HepG2 (cell line): ENCODE data around the gene PMPCB. TPM values are rescaled to one million over a fixed set of nuclear protein-coding genes. Genes with fewer than 3 reads are reported as not detected.

Experiments
- BRCA1 ChIP-seq: sonication (generic); formaldehyde crosslinking; IDR thresholded peaks from 2 replicates; pipeline ENCODE4 v1.4.0; 2020; ENCODE audit warnings: missing genetic modification reagents
- CBX5 ChIP-seq: sonication (generic); formaldehyde crosslinking; IDR thresholded peaks from 2 replicates; pipeline ENCODE4 v1.4.0; 2020; ENCODE audit warnings: missing genetic modification reagents, borderline replicate concordance
- FOXP1 ChIP-seq, 2 experiments: fragments of 450-650 bp in 1 of 2; IDR thresholded peaks; 2 replicates each; pipeline ENCODE4 v1.6.1; 2017 to 2018; ENCODE audit warnings: antibody characterized with exemption in 1 of 2
- PAF1 ChIP-seq: IDR thresholded peaks from 2 replicates; pipeline ENCODE4 v1.6.1; 2016; ENCODE audit warnings: missing genetic modification reagents, missing compliant biosample characterization
- RNF2 ChIP-seq: fragments of 450-650 bp; conservative IDR thresholded peaks from 2 replicates; pipeline ENCODE4 v1.6.1; 2016; ENCODE audit warnings: low read depth
- TCF7L2 ChIP-seq: IDR thresholded peaks from 2 replicates; pipeline ENCODE4 v1.6.1; 2011; ENCODE audit warnings: mild to moderate bottlenecking, low read depth, low read length, moderate library complexity
- TEAD2 ChIP-seq: sonication (generic); formaldehyde crosslinking; IDR thresholded peaks from 2 replicates; pipeline ENCODE4 v1.9.0; 2021; ENCODE audit warnings: missing genetic modification reagents
- ZBTB20 ChIP-seq: sonication (generic); formaldehyde crosslinking; IDR thresholded peaks from 2 replicates; pipeline ENCODE4 v1.8.1; 2023; ENCODE audit warnings: missing genetic modification reagents, low read depth, mild to moderate bottlenecking, borderline replicate concordance
- polyA plus RNA-seq, 8 experiments: library from polyadenylated mRNA; depleted of rRNA in 3 of 8; stranded (reverse) in 7 of 8; unstranded in 1 of 8; fragments of >200 nt; fragmentation: Illumina TruSeq in 4 of 8; extraction: Trizol in 4 of 8; gene quantifications; 2 replicates each; pipeline versions ENCODE4 v1.2.1 to v1.2.3, GENCODE V29; 2011 to 2016; ENCODE audit warnings: low read depth in 4 of 8, missing spikeins in 1 of 8, mixed read lengths in 1 of 8; ENCODE audit not compliant: insufficient read depth in 1 of 8
- total RNA-seq, 5 experiments: library from RNA; depleted of rRNA; stranded (reverse); fragments of >200 nt; fragmentation: Illumina TruSeq; extraction: Trizol; gene quantifications; 2 replicates each; pipeline ENCODE4 v1.2.3, GENCODE V29; 2016; ENCODE audit warnings: low read depth in 1 of 5
- TF ChIP-seq, protein P1 (sequence below): sonication (generic); formaldehyde crosslinking; IDR thresholded peaks from 2 replicates; pipeline ENCODE4 v1.8.0; 2022; ENCODE audit warnings: mild to moderate bottlenecking, missing genetic modification reagents, borderline replicate concordance
- TF ChIP-seq, protein P2 (sequence below): sonication (generic); formaldehyde crosslinking; IDR thresholded peaks from 2 replicates; pipeline ENCODE4 v1.5.0; 2020; ENCODE audit warnings: mild to moderate bottlenecking, missing genetic modification reagents, moderate library complexity
- TF ChIP-seq, protein P3 (sequence below): IDR thresholded peaks from 2 replicates; pipeline ENCODE4 v1.6.1; 2016; ENCODE audit warnings: missing biosample characterization, missing genetic modification reagents, low read depth
- TF ChIP-seq, protein P4 (sequence below): sonication (generic); formaldehyde crosslinking; IDR thresholded peaks from 2 replicates; pipeline ENCODE4 v1.4.0; 2020; ENCODE audit warnings: mild to moderate bottlenecking, missing genetic modification reagents
- TF ChIP-seq, protein P5 (sequence below): sonication (generic); formaldehyde crosslinking; IDR thresholded peaks from 2 replicates; pipeline ENCODE4 v1.5.0; 2020; ENCODE audit warnings: missing genetic modification reagents, mild to moderate bottlenecking, borderline replicate concordance
- TF ChIP-seq, protein P6 (sequence below): sonication (generic); formaldehyde crosslinking; IDR thresholded peaks from 2 replicates; pipeline ENCODE4 v1.4.0; 2020; ENCODE audit warnings: missing genetic modification reagents, borderline replicate concordance
- TF ChIP-seq, protein P7 (sequence below): IDR thresholded peaks from 2 replicates; pipeline ENCODE4 v1.6.1; 2016; ENCODE audit warnings: mild to moderate bottlenecking, missing biosample characterization, missing genetic modification reagents

The PMPCB gene
- total and polyA plus RNA-seq, 2 of the 13 experiments (the other 11 are each of a cell fraction or from before 2014, with no cell fraction given), result 80.8 to 124 TPM

DNA sequence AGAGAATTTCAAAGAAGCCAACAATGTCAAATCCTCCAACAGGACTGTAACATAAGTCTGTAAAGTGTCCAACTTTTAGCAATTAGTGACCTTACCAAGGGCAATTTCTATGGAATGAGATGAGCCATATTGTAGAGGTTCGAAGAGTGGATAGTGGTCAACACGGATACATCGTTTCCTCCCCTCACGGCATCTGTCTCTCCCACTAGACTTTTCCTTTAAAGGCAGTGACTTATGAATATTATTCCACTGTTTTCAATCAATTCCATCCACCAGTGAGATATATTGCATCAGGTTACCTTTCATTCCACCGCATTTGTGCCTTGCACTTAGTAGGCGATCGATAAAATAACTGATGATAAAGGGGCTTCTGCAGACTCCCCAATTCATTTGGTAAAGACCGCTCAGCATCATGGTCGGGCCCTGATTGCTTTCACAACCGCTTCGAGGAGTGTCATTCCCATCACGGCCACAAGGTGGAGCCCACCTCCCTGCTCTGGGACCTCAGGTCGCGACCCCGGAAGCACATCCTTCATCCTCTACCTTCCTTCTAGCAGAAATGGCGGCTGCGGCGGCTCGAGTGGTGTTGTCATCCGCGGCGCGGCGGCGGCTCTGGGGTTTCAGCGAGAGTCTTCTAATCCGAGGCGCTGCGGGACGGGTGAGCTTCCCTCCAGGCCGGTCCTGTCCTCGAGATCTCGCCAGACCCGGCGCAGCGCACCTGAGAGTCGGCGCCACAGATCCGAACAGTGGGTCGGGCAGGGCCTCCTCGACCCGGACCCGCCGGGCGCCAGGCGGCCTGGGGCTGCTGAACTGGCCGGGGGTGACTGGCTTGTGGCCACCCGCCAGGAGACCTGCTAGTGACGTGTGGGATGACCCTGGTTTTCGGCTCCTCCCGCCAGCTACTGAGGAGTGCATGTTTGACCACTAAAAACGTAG, at the start of gene PMPCB (continued):
- TF ChIP-seq, protein P1, sequence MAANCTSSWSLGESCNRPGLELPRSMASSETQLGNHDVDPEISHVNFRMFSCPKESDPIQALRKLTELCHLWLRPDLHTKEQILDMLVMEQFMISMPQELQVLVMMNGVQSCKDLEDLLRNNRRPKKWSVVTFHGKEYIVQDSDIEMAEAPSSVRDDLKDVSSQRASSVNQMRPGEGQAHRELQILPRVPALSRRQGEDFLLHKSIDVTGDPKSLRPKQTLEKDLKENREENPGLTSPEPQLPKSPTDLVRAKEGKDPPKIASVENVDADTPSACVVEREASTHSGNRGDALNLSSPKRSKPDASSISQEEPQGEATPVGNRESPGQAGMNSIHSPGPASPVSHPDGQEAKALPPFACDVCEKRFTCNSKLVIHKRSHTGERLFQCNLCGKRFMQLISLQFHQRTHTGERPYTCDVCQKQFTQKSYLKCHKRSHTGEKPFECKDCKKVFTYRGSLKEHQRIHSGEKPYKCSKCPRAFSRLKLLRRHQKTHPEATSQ (CRISPR knock-in tag), result peak; percentile 69; the same call in 1 of the 2 replicates
- TF ChIP-seq, protein P2, sequence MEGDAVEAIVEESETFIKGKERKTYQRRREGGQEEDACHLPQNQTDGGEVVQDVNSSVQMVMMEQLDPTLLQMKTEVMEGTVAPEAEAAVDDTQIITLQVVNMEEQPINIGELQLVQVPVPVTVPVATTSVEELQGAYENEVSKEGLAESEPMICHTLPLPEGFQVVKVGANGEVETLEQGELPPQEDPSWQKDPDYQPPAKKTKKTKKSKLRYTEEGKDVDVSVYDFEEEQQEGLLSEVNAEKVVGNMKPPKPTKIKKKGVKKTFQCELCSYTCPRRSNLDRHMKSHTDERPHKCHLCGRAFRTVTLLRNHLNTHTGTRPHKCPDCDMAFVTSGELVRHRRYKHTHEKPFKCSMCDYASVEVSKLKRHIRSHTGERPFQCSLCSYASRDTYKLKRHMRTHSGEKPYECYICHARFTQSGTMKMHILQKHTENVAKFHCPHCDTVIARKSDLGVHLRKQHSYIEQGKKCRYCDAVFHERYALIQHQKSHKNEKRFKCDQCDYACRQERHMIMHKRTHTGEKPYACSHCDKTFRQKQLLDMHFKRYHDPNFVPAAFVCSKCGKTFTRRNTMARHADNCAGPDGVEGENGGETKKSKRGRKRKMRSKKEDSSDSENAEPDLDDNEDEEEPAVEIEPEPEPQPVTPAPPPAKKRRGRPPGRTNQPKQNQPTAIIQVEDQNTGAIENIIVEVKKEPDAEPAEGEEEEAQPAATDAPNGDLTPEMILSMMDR (CRISPR knock-in tag), result peak; percentile 98
- TF ChIP-seq, protein P3, sequence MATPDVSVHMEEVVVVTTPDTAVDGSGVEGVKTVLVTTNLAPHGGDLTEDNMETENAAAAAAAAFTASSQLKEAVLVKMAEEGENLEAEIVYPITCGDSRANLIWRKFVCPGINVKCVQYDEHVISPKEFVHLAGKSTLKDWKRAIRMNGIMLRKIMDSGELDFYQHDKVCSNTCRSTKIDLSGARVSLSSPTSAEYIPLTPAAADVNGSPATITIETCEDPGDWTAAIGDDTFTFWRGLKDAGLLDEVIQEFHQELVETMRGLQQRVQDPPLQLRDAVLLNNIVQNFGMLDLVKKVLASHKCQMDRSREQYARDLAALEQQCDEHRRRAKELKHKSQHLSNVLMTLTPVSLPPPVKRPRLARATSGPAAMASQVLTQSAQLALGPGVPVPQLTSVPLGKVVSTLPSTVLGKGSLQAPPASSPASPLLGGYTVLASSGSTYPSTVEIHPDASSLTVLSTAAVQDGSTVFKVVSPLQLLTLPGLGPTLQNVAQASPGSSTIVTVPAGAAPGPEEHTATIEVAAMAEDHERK, result no peak
- TF ChIP-seq CBX5 (CRISPR knock-in tag), result peak; percentile 86
- no peak; the same call in 1 of the 2 replicates for TF ChIP-seq ZBTB20 (CRISPR knock-in tag)
- TF ChIP-seq, protein P4, sequence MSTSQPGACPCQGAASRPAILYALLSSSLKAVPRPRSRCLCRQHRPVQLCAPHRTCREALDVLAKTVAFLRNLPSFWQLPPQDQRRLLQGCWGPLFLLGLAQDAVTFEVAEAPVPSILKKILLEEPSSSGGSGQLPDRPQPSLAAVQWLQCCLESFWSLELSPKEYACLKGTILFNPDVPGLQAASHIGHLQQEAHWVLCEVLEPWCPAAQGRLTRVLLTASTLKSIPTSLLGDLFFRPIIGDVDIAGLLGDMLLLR (CRISPR knock-in tag), result no peak
- no peak for TF ChIP-seq FOXP1 (IDR thresholded peaks at IDR 0.05)
- no peak for TF ChIP-seq FOXP1 (CRISPR knock-in tag; IDR thresholded peaks at IDR 0.05)
- TF ChIP-seq PAF1 (CRISPR knock-in tag), result no peak
- 0 out of 2 replicates have a peak, but pooled peaks have one; percentile 80 for TF ChIP-seq BRCA1 (CRISPR knock-in tag)
- TF ChIP-seq, protein P5, sequence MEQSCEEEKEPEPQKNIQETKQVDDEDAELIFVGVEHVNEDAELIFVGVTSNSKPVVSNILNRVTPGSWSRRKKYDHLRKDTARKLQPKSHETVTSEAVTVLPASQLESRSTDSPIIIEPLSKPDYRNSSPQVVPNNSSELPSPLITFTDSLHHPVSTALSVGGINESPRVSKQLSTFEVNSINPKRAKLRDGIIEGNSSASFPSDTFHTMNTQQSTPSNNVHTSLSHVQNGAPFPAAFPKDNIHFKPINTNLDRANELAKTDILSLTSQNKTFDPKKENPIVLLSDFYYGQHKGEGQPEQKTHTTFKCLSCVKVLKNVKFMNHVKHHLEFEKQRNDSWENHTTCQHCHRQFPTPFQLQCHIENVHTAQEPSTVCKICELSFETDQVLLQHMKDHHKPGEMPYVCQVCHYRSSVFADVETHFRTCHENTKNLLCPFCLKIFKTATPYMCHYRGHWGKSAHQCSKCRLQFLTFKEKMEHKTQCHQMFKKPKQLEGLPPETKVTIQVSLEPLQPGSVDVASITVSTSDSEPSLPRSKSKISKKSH (CRISPR knock-in tag), result peak; percentile 81; the same call in 1 of the 2 replicates
- TF ChIP-seq, protein P6, sequence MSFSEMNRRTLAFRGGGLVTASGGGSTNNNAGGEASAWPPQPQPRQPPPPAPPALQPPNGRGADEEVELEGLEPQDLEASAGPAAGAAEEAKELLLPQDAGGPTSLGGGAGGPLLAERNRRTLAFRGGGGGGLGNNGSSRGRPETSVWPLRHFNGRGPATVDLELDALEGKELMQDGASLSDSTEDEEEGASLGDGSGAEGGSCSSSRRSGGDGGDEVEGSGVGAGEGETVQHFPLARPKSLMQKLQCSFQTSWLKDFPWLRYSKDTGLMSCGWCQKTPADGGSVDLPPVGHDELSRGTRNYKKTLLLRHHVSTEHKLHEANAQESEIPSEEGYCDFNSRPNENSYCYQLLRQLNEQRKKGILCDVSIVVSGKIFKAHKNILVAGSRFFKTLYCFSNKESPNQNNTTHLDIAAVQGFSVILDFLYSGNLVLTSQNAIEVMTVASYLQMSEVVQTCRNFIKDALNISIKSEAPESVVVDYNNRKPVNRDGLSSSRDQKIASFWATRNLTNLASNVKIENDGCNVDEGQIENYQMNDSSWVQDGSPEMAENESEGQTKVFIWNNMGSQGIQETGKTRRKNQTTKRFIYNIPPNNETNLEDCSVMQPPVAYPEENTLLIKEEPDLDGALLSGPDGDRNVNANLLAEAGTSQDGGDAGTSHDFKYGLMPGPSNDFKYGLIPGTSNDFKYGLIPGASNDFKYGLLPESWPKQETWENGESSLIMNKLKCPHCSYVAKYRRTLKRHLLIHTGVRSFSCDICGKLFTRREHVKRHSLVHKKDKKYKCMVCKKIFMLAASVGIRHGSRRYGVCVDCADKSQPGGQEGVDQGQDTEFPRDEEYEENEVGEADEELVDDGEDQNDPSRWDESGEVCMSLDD, result no peak
- TF ChIP-seq TCF7L2, result no peak
- TF ChIP-seq RNF2, result no peak
- TF ChIP-seq TEAD2 (CRISPR knock-in tag), result 0 out of 2 replicates have a peak, but pooled peaks have one; percentile 15
- TF ChIP-seq, protein P7, sequence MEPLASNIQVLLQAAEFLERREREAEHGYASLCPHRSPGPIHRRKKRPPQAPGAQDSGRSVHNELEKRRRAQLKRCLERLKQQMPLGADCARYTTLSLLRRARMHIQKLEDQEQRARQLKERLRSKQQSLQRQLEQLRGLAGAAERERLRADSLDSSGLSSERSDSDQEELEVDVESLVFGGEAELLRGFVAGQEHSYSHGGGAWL (CRISPR knock-in tag), result peak; percentile 64; the same call in 1 of the 2 replicates
